Stimulated activated CD4-positive, alpha-beta T cell treated with anti-CD3 and anti-CD28 coated beads, Interleukin-4, amount 100 ng/mL, for 48 hours (primary cell): ENCODE results near the gene SNRPA1.

ENCODE experiments used
- DNase-seq, 2 donors: peaks; one replicate each; pipeline ENCODE4 v3.0.0-alpha.2; 2020; ENCODE audit warnings: low read depth in 2 of 2

SNRPA1 gene

DNA sequence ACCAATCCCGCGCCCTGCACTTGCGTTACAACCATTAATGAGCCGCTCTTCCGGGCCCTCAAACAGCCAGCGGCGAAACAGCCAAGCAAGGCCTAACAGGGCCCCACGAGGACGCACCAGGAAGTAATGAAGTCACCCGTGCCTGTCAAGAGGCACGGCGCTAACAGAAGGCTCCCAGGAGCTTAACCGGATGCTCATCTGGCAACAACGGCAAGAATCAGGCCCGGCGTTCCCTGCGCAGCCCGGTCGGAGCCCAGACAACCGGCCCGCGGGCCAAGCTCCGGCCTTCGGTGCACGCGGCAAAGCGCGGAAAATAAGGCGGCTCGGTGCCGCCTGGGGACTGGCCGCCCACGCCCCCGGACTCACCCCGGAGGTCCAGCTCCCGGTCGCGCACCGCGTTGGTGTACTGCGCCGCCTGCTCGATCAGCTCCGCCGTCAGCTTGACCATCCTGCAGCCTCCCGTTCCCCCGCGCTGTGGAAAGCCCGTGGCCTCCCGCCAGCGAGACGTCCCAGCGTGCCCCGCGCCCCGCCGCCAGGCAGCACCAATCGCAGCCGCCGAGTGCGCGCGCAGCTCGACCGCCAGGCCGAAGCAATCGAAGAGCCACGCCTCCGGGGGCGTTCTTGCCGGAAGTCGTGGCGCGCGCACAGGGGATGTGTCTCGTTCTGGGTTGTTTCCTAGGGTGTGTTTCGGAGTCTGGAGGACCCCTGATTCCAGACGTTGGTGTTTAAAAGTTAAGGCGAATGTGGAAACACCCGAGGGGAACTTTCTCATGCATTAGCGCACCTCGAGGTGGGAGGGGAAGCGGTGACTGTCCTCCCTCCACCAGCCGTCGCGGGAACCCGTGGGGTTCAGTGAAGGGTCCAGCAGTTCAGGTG is at the start of gene SNRPA1:
TSS of gene SNRPA1 (minus strand) at position 518 of the 876 bp plus-strand sequence. CDS start at position 448, 70 bp downstream.
- peak; percentile 98 for DNase-seq

DNA sequence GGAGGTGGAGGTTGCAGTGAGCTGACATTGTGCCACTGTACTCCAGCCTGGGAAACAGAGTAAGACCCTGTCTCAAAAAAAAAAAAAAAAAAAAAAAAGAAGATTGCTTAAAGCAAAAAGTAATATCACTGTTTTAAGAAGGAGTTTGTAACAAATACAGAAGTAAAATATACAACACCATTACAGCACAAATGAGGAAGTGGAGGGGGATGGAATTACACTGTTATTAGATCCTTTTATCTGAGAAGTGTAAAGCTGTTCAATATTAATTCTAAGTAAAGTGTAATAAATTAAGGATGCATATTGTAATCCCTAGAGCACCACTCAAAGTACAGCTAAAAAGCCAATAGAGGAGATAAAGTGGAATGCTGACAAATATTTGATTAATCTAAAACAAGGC is 47.0 kb upstream of the SNRPA1 start:
- no peak for DNase-seq

DNA sequence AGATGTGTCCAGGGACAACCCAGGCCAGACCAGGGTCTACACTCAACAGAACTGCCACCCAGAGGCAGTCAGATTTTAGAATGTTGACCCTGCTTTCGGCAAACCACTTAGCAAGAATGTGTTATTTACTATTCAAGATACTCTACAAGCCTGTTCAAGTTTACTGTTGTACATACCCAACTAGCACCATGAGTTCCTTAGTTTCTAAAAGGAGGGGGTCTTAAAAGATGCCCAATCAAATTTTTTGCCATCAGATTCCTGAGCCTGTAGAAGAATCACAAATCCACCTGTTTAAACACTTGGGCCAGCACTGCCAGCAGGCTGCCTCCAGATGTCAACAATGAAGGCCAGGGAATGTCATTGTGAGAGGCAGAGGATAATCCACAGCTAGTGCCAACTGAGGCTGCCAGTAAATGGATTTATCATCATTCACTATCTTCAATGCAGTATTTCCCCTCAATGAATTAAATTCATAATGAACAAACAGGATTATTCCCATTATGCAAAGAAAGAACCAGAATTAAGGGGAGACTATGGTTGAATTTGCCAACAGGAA is 43.5 kb upstream of the SNRPA1 start:
- DNase-seq = no peak

DNA sequence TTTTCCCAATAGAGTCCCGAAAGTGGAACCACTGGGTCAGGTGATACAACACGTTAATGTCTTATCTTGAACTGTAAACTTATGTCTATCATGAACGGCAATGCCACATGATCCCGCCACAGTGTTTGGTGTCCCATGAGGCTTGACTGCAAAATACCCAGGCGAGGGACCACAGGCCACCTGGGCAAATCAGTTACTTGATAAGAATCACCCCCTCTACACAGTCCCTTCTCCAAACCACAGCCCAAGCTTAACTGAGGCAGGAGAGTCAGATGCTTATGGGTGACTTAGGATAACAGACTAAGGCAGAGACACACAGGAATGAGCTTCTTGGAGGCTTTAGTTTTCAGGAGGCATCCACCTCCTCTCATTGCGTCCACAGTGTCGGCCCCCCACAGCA is 42.9 kb upstream of the SNRPA1 start:
- DNase-seq = no peak

DNA sequence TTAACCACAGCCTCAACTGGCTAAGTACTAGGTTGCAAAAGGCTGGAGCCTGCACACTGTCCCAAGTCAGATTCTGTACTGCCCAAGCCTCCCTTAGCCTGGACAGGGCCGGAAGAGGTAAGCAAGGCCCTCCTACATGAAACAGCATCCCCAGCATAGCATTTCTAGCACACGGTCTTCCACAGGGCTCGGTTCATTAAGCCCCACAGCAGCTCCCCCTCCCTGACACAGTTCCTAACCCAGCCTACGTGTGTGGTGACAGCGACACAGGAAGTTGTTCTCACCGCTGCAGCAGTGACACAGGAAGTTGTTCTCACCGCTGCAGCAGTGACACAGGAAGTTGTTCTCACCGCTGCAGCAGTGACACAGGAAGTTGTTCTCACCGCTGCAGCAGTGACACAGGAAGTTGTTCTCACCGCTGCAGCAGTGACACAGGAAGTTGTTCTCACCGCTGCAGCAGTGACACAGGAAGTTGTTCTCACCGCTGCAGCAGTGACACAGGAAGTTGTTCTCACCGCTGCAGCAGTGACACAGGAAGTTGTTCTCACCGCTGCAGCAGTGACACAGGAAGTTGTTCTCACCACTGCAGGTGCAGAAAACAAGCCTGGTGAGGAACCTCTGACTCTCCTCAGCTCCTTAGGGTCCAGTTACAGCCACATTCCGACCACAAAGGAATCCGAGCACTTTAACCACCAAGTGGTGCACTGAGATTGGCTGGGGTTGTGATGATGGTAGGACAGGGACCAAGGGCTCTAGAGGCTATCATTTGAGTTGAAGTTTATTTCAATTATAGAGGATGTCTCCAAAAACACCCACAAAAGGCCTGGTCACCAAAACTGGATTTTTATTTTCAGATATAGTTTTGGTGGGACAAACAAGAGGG is 39.1 kb upstream of the SNRPA1 start:
- peak; percentile 17 to 36 for DNase-seq

DNA sequence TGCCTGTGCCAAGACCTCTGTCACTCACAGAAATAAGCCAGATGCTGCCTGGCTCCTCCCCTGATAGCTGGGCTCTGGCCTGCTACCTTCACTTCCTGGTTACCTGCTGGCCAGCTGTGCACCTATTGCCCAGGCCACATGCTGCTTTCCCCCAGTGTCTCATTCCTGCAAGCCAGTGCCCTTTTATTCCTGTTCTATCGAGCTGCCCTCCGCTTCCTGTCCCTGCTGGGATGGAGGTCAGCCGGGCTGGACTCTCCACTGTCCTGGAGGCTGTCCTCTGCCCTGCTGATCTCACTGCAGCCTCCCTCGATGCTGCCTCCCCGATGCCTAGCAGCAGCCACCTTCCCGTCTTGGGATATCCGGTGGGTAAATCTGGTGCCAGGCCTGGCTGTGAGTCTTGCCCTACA is 37.0 kb upstream of the SNRPA1 start:
- DNase-seq = no peak

DNA sequence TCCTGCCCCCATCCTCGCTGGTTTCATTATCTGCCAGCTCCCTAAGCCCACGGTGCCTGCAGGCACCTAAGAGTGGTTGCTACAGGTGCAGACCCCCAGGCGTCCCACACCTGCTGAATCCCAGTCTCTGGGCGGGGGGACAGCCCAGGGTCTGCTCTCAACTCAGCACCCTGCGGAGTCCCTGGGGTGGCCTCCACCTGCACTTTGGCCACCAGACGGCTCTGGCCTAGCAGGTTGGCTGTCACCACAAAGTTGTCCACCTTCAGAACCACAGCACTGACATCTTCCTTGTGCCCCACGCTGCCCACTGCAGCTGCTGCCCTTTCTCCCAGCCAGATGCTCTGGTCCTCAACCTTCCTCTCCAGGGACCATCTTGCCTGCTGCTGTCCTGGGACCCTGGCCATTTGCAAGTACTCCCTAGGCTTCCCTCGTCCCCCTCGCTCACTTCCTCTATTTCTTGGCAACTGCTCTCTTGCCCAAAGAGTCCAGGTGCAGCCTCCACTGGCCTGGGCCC is 34.9 kb upstream of the SNRPA1 start:
- DNase-seq = no peak

DNA sequence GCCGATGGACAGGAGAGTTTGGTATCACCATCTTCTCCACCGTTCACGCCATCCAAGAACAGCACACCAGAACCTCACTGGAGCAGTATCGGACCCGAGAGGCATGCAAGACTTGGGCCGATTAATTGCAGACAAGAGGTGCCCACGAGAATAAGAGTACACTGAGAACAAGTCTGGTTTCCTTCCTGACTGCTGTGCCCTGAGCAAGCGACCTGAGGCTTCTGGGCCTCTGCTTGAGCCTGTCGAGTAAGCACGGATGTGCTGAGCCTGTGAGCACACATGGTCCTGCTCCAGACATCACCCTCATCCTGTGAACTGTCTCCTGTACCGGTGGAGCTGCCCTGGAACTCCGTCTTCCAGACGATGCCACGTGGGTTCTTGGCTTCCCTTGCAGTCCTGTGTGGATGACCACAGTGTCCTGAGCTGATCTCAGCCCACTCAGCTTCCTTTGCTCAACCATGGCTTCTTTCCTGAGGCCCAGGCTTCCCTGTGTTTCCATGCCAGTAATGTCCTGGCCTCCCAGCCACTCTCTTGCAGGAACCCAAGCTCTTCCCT is 34.3 kb upstream of the SNRPA1 start:
- DNase-seq = no peak

DNA sequence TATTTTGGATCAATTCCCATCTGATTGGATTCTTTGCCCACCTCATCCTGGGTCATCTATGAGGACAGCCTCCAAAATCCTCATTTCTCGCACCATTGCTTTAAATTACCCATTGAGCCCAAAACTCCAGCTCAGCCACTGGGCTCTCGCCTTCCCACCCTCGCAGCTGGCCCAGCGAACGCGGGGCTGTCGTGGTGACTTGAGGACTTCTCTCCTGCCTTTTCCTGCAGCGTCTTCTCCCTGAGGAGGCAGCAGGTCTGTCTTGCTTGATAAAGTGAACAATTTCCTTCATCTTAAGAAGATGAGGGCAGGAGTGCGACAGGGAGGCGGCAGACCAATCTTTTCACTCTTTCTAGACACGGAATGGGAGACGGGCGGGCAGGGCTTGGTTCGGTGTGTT is 33.0 kb upstream of the SNRPA1 start:
- no peak for DNase-seq

DNA sequence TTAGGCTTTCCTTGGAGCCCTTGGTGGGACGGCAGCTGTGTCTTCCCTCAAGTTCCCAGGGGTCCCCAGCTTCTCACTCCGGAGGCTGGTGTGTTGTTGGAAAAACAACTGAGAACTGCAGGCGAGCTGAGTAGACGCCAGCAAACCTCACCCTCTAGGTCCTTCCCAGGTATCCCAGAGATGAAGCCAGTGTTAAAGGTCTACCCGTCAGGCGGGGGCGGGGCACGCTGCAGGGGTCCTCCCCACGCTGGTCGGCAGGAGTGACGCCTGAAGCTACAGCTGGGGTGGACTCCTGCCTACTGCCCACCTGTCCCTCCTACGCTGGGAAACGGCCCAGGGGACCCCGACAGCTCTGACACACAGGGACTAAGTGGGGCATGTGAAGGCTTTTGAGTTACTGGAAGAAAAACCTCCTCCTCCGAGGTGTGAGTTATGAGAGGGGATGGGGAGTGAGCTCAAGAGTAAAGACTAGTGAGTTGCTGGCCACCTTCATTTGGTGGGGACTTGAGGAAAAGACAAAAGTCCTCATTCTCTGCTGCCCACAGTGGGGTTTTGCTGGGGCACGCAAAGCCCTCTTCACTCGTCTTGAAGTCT is 32.2 kb upstream of the SNRPA1 start:
- DNase-seq = no peak

DNA sequence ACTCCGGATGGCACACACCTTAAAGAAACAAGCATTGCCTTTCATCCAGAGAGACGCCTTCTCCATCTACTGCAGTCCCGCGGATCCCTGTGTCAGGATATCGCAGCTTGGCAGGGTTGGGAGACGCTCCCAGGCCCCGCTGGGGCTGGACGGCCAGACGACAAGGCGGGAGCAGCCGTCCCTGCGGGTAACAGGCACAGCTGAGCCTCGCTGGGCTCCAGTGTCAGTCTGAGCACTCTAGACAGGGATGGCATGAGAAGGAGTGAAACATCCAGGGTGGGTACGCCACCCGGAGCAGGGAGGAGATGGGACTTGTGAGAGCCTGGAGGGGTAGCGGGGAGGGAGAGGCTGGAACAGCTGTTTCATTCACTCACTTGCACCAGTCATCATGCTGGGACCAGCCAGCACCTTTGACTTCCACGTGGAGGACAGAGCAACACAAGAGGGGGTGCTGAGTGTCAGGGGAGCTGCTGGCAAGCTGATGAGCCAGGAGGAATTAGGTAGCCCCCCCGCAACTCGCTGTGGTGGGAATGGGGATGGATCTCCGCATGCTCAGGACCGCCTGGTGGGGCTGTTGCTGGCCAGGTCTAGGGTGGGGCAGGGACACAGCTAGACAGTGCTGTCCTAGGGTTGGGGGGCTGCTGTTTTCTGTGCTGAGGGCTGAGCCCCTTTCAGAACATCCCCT is 31.6 kb upstream of the SNRPA1 start:
- no peak for DNase-seq

DNA sequence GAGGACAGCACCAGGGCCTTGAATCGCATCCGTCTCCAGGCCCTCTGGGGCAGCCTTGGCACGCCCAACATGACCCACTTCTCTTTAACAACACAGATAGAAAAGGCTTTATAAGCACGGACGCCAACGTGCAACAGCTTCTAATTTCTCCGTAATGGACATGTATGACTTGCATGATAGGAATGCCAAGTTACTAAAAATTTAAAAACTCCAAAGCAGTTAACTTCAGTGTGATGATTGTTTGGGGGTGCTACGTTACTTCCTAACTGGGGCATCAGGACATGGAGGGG is 30.9 kb upstream of the SNRPA1 start:
- DNase-seq = no peak

DNA sequence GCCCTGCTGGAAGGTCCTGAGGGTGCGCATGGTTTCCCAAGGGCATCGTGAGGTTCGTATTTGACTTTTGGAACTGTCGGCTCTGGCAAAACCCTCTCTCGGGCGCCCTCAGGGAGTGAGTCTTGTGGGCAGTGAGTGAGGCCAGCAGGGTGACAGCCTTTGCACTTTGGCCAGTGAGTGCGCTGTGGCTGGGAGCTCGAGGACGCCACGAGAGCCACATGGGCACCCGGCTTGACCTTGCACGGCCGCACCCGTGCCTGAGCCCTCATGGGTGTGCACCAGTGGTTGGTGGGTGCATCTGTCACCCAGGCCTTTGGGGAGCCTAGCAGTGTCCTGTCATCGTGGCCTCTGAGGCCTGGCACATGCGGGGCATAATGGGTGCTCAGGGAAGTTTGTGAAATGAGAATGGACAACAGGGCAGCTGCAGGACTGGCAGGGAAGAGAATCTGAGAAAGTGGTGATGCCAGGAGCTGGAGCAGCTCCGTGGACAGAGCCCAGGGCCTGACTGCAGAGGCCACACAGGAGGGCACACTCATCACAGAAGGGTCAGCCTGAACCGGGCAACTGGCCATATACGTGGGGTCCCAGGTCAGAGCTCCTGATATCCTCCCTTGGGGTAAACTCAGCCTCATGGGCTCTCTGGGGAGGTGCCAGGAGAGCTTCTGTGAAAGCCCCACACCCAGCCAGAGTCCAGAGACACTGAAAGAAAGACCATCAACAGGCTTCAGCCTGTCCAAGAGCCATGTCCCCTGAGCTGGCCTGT is 30.4 kb upstream of the SNRPA1 start:
- no peak for DNase-seq

DNA sequence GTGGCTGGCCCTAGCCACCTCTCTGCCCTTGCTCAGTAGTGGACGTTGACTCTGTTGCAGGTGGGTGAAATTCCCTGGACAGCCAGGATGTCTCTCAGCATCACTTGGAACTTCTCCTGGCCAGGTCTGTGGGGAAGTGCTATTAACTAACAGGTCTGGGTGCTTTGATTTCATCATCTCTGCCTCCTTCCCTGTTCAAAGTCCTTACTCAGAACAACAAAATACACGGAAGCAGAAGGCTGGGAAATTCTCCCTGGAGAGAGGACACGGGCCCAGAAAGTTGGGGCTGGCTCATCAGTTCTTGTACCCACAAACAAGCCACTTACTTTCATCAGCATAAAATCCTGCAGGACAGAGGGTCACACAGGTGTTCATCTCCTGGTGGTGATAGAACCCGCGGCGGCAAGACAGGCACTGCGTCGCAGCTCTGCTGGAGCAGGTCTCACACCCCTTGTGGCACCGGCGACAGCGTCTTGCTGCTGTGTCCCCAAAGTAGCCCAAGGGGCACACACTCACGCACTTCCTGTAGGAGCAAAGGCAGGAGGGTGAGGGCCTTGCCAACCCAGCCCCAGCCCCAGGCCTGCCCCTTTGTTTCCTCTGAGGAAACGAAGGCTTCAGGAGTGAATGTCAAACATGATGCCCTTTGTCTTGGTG is 29.6 kb upstream of the SNRPA1 start:
- no peak for DNase-seq

DNA sequence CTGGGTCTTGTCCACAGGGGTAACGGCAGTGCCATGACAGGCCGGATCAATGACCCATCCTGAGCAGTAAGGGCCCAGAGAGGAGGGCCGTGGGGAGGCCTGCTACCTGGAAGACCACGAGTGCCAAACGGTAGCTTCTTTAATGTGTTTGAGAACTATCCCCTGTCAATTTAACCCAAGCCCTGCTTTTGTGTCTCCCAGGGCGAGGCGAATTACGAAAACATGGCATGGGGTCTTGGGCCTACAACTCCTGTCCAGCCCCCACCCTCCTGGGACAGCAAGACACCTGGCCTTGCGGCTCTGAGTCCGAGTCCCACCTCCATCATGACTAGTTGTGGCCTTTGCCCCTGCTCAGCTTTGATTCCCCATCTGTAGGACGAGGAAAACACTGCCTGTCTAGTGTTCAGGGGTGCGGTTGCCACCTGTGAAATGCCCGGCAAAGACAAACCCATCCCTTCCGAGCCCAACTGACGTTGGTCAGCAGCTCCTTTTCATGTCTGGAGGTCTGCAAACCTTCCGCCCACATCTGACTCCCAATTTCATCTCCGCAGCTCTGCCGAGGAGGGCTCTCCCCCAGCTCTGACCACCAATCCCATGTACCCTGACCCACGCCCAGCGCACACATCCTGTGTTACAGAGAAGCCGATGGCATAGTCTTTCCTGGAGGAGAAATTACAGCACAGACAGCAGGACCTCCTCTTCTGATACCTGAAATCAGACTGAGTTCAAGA is 28.9 kb upstream of the SNRPA1 start:
- DNase-seq = no peak

DNA sequence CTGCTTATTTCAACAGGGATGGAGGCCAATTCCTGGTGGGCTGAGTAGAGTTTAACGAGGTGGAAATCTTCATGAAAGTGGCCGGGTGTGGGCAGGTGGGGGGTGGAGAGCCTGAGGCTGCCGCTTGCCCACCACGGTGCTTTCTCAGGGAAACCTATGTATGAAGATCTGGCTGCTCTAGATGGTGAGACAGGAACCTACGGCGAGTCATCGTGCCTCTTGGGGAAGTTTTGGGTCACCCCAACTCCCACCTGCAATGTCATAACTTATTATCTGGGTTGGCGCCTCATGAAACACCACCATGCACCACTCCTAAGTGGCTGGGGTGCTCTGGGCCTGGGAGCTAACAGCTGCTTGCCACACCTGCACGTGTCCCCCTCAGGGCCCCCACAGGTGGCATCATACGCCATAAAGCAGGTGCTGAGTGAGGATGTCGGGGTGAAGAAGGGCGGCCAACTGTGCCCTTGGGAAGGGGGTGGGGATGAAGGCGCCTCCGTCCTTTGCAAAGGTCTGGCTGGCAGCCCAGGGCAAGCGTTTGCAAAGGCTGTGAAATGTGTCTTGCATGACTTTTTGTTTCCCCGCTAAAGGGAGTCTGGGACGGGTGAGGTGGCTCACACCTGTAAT is 27.9 kb upstream of the SNRPA1 start:
- no peak for DNase-seq

DNA sequence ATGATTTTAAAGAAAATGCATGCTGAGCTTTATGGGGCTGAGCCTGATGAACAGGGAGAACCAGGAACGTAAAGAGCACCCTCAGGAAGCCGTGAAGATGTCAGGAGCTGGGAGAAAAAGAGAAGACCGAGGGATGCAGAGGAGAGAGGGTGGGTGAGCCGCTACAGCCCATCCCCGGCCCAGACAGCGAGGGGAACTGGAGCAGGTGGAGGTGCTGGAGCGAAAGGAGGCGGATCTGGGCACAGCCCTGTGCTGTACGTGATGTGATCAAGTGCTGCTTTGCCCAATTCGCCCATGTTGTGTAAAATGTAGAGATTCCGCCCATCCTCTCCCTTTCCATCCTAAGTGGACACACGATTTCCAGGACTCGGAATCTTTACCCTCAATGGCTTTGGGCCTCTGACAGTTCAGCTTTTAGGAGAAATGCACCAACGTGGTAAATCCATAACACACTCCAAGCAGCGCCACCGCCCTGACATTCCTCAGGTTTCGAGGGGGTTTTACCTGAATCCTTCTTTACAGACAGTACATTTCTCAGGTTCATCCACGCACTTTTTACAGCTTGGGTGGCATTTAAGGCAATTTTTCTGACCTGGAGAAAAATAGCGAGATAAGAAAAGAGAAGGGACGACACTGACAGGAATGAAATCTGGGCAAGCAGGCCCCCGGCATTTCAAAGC is 27.1 kb upstream of the SNRPA1 start:
- DNase-seq = no peak

DNA sequence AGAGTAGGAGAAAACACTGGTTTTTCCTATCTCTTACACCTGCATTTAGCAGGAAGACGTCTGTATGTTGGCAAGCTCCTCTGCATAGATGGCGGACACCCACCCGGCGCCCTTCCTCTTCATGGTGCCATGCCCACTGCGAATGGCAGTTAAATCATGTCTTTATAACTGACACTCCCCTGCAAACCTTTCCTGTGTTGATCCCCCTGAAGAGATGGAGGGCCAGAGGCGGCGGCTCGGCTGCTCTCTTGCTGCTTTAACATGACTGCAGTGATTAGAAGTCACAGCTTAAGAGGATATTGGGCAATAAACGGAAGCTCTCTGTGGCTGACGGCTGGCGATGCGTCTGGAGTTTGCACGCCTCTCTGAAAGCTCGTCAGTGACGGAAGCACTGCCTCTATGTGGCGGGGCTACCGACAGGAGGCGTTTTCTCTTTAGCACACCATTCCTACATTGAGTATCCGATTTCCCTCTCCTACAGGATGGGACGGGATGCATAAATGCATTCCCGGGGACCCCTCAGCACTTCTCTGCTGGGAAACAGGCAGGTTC is 25.5 kb upstream of the SNRPA1 start:
- DNase-seq = peak; percentile 40 to 43
